ENCODE measurements around the gene FRMD4A.

- TF ChIP-seq EZH2 (IDR thresholded peaks at IDR 0.05; ENCODE audit: low read depth) (no peak), CTCF (conservative IDR thresholded peaks at IDR 0.05) (no peak)
These were observed 446.9 kb downstream of the FRMD4A start for GRCh38 chr10:13883636-13884444.
